Placental epithelial cell (primary cell): ENCODE results near the gene TPM4. TPM values are rescaled to one million over a fixed set of nuclear protein-coding genes. Genes with fewer than 3 reads are reported as not detected.

Source experiments
- total RNA-seq: library from RNA; depleted of rRNA; stranded (reverse); fragments of >200 nt; gene quantifications from 2 replicates; pipeline ENCODE4 v1.2.3, GENCODE V29; 2012

Gene TPM4
- 314 and 624 TPM in 2 replicates for total RNA-seq

GRCh38 chr19:16076154-16076957, at the start of gene TPM4:
Gene TPM4, plus strand, starts transcription at chr19:16076495. Its CDS starts 71 bp downstream, at chr19:16076566.

GRCh38 chr19:16111160-16111908, 35.0 kb downstream of the TPM4 start, which contains the start of gene RAB8A:
Gene RAB8A, plus strand, starts transcription at chr19:16111889. Its CDS starts 13 bp downstream, at chr19:16111902.

GRCh38 chr19:16143399-16144215, 67.3 kb downstream of the TPM4 start, which contains the start of gene HSH2D:
Gene HSH2D, plus strand, starts transcription at chr19:16143685. Its CDS starts 5,066 bp downstream, at chr19:16148751.

Other genes starting within 250 kb of the TPM4 start
- gene CYP4F2, start 178.4 kb upstream of the TPM4 start, total RNA-seq: not detected in 2 replicates
- not detected in 2 replicates for gene CYP4F11, start 142.0 kb upstream of the TPM4 start, total RNA-seq
- gene OR10H4, start 127.5 kb upstream of the TPM4 start, total RNA-seq: not detected in 2 replicates
- gene RAB8A, start 35.4 kb downstream of the TPM4 start, total RNA-seq: 61.6 and 86.1 TPM in 2 replicates
- gene HSH2D, start 67.2 kb downstream of the TPM4 start, total RNA-seq: not detected in 2 replicates
- not detected in 2 replicates for gene CIB3, start 97.0 kb downstream of the TPM4 start, total RNA-seq
- gene FAM32A, start 108.9 kb downstream of the TPM4 start, total RNA-seq: 94.2 and 96.3 TPM in 2 replicates
- gene AP1M1, start 121.4 kb downstream of the TPM4 start, total RNA-seq: 45.1 and 66.6 TPM in 2 replicates
- 0.87 and 3.5 TPM in 2 replicates for gene KLF2, start 248.3 kb downstream of the TPM4 start, total RNA-seq